Nephron progenitor cell (in vitro differentiated cells): ENCODE results near the gene LPP.

Experiments
- DNase-seq: peaks from one replicate; pipeline ENCODE4 v3.0.0; 2021
- H3K27ac Mint-ChIP-seq: 2 replicates; pipeline ENCODE4 v1.8.0; 2021; ENCODE audit warnings: mild to moderate bottlenecking, moderate library complexity, mixed read lengths
- H3K27me3 Mint-ChIP-seq: 2 replicates; pipeline ENCODE4 v1.8.0; 2021; ENCODE audit warnings: mild to moderate bottlenecking, low read depth, mixed read lengths; ENCODE audit not compliant: poor library complexity
- H3K36me3 Mint-ChIP-seq: 2 replicates; pipeline ENCODE4 v1.8.0; 2021; ENCODE audit warnings: low read depth, mixed read lengths
- H3K4me1 Mint-ChIP-seq: 2 replicates; pipeline ENCODE4 v1.8.0; 2021; ENCODE audit warnings: mixed read lengths
- H3K4me3 Mint-ChIP-seq: 2 replicates; pipeline ENCODE4 v1.8.0; 2021; ENCODE audit warnings: mild to moderate bottlenecking, moderate library complexity, mixed read lengths
- H3K9me3 Mint-ChIP-seq: 2 replicates; pipeline ENCODE4 v1.8.0; 2021; ENCODE audit warnings: mild to moderate bottlenecking, moderate library complexity, mixed read lengths
- TF ChIP-seq, protein P1 (sequence below): fragments of 200-600 bp; sonication (generic); IDR thresholded peaks from 2 replicates; pipeline ENCODE4 v1.5.0; 2021; ENCODE audit warnings: antibody characterized with exemption

LPP gene

DNA sequence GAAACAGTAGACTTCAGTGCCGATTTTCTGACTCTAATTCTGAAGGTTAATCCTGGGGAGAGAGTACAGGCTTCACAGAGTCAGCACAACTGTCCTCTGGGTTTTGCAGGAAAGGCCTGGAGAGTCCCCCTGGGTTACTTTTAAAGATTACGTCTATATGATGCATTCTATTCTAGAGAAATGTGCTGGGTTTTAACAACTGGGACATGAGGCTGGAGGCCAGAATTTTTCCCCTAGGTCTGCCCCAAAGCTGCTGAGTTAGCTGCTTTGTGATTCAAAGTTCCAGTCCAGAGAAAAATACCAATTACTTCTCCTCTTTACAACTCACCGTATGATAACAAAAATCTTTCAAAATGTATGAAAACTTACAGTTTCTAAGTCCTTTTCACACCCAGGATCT lies 777.1 kb downstream of the LPP start:
- TF ChIP-seq, protein P1, sequence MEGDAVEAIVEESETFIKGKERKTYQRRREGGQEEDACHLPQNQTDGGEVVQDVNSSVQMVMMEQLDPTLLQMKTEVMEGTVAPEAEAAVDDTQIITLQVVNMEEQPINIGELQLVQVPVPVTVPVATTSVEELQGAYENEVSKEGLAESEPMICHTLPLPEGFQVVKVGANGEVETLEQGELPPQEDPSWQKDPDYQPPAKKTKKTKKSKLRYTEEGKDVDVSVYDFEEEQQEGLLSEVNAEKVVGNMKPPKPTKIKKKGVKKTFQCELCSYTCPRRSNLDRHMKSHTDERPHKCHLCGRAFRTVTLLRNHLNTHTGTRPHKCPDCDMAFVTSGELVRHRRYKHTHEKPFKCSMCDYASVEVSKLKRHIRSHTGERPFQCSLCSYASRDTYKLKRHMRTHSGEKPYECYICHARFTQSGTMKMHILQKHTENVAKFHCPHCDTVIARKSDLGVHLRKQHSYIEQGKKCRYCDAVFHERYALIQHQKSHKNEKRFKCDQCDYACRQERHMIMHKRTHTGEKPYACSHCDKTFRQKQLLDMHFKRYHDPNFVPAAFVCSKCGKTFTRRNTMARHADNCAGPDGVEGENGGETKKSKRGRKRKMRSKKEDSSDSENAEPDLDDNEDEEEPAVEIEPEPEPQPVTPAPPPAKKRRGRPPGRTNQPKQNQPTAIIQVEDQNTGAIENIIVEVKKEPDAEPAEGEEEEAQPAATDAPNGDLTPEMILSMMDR = no peak
- Mint-ChIP-seq H3K36me3 (no peaks in the 10 kb centered on the region), H3K27ac (no peak overlapping the region), H3K4me3 (no peak overlapping the region), H3K9me3 (no peaks in the 10 kb centered on the region), H3K27me3 (no peaks in the 10 kb centered on the region), H3K4me1 (peaks cover 48% of the 10 kb centered on the region)
- no peak for DNase-seq

DNA sequence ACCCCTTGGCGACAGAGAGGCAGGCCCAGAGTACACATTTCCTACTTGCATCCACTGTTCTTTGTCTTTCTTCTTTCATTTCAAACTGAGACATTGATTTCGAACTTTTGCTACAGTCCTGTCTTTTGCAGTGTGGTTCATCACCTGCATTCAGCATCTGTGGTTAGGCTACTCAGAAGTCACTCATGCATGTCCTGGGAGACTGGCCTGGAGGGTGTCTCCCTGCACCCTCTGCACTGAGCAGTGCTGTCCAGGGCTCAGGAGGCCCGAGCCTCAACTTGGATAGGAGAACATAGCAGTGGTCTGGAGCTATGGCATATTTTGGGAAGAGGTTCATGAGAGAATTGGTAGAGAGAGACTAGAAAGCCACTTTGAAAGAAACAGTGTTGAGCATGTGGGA lies 777.6 kb downstream of the LPP start:
- no peak overlapping the region for H3K4me3 Mint-ChIP-seq
- TF ChIP-seq, protein P1 = no peak

GRCh38 chr3:188934989-188935388 lies 781.0 kb downstream of the LPP start:
- H3K4me3 Mint-ChIP-seq = no peak overlapping the region
- H3K9me3 Mint-ChIP-seq = peaks cover 4% of the 10 kb centered on the region
- no peaks in the 10 kb centered on the region for H3K36me3 Mint-ChIP-seq
- H3K27me3 Mint-ChIP-seq = no peaks in the 10 kb centered on the region
- TF ChIP-seq, protein P1 = no peak
- H3K4me1 Mint-ChIP-seq = peaks cover 18% of the 10 kb centered on the region
- no peak for DNase-seq
- H3K27ac Mint-ChIP-seq = no peak overlapping the region

More for the DNA sequence above, 777.6 kb downstream of the LPP start:
- Mint-ChIP-seq H3K4me1 (peaks cover 43% of the 10 kb centered on the region), H3K27me3 (no peaks in the 10 kb centered on the region), H3K36me3 (no peaks in the 10 kb centered on the region), H3K27ac (no peak overlapping the region), H3K9me3 (no peaks in the 10 kb centered on the region)
- no peak for DNase-seq

DNA sequence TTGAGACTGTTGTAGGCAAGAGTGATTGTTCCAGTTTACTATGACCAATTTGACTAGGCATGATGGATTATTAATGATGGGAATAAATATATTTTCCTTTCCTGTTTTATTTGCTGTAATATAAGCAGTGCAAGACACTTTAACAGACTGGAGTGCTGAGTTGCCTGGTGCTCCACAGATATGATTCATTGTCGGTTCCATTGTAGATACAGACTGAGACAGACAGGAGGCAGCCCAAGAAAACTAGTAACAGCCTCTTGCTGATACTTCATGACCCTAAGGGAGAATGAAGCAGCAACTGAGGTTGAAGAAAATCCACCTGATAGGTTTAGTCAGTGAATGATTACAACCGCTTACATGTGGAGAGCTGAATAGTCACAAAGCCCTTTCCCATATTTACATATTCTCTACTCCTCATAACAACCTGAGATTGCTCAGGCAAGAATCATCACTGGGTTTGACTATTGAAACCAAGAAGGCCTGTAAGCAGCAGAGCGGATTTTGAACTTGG lies 782.7 kb downstream of the LPP start:
- no peaks in the 10 kb centered on the region for H3K27me3 Mint-ChIP-seq
- no peak overlapping the region for H3K27ac Mint-ChIP-seq
- H3K4me3 Mint-ChIP-seq = no peak overlapping the region
- DNase-seq = no peak
- no peaks in the 10 kb centered on the region for H3K36me3 Mint-ChIP-seq
- H3K4me1 Mint-ChIP-seq = peaks cover 9% of the 10 kb centered on the region
- peaks cover 4% of the 10 kb centered on the region for H3K9me3 Mint-ChIP-seq
- TF ChIP-seq, protein P1 = no peak

DNA sequence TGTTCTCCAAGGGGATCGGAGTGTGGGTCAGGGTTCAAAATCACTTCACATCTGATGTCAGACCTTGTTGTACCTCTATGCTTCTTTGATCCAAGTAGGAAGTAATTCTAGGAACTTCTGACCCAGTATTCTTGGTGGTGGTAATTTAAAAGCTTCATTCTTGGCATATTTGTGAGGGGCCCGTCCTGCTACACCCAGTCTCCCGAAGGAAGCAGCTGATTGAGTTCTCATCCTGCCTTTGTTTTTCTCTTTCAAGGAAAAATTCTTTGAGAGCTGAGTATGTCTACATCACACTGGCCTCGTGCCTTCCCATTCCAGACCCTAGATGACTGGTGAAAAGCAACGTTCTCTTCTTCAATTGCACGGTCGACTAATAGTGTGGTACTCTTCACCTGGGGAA lies 783.4 kb downstream of the LPP start:
- Mint-ChIP-seq H3K36me3 (no peaks in the 10 kb centered on the region), H3K27ac (no peak overlapping the region), H3K4me3 (no peak overlapping the region), H3K27me3 (no peaks in the 10 kb centered on the region), H3K4me1 (peaks cover 6% of the 10 kb centered on the region), H3K9me3 (peaks cover 4% of the 10 kb centered on the region)
- TF ChIP-seq, protein P1 = no peak
- no peak for DNase-seq

- no peak for DNase-seq
- H3K27ac Mint-ChIP-seq = peak overlapping the region; percentile 20
- H3K27me3 Mint-ChIP-seq = peaks cover 5% of the 10 kb centered on the region
- no peak overlapping the region for H3K4me3 Mint-ChIP-seq
- H3K4me1 Mint-ChIP-seq = peaks cover 6% of the 10 kb centered on the region
- peaks cover 4% of the 10 kb centered on the region for H3K9me3 Mint-ChIP-seq
- TF ChIP-seq, protein P1 = no peak
- no peaks in the 10 kb centered on the region for H3K36me3 Mint-ChIP-seq
Observed at GRCh38 chr3:188938999-188939398, 785.0 kb downstream of the LPP start.
